GM21367 (cell line): ENCODE results near the gene WDR26.
"Not testable (repeated sequence)": the region's sequence is repeated elsewhere in the genome, so short reads cannot be mapped to it uniquely, and the experiment has no call there.

Experiments used
- ATAC-seq: cut with Tn5 transposase; IDR thresholded peaks from one replicate; pipeline ENCODE4 v1.9.1; 2021; ENCODE audit not compliant: unreplicated experiment

The WDR26 gene

DNA sequence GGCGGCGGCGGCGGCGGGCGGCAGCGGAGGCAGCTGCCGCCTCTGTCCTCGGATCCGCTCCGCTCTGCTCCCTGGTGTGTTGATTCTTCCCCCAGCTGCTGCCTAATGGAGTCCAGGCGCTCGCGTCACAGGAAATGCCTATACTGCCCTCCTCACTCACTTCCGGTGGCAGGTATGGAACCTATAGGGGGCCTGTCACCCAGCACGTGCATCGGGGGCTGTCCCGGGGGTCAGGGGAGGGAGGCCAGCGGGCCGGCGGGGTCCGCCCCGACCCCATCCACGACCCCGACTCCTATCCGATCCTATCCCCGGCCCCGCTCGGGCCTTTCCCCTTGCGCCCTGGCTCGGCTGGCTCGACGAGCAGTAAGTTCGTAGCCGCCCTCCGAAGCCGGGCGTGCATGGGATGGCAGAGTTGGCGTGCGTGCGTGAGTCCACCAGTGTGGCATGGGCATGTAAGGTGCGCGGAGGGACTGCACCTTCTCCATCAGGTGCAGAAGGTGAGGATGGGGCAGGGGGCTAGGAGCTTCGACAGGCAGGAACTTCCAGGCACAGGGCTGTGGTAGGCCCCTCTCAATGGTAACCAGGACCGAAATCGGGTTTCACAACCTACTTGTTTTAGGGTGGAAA, at the start of gene WDR26:
Gene WDR26 (minus strand): TSS at position 107 of the 627 bp plus-strand sequence.
- ATAC-seq, result peak; percentile 87

- ATAC-seq, result not testable (repeated sequence)
These were observed 48.6 kb upstream of the WDR26 start for GRCh38 chr1:224483206-224483605.

GRCh38 chr1:224482619-224483018, 48.0 kb upstream of the WDR26 start:
- ATAC-seq, result no peak

- ATAC-seq, result no peak
These were observed 47.0 kb upstream of the WDR26 start for GRCh38 chr1:224481601-224482000.

DNA sequence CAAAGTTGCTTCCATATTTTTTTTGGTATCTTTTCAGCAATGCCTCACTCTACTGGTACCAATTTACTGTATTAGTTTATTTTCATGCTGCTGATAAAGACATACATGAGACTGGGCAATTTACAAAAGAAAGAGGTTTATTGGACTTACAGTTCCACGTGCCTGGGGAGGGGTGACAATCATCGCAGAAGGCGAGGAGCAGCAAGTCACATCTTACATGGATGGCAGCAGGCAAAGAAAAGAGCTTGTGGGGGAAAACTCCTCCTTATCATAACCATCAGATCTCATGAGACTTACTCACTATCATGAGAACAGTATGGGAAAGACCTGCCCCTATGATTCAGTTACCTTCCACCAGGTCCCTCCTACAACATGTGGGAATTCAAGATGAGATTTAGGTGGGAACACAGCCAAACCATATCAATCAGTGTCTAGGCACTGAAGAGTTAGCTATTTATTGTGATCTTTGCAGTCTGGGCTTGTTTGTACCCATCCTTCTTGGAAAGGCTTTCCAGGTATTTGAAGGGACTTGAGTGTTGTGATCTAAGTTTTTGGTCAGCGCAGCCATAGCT, 46.4 kb upstream of the WDR26 start:
- not testable (repeated sequence) for ATAC-seq

- not testable (repeated sequence) for ATAC-seq
These were observed 45.6 kb upstream of the WDR26 start for GRCh38 chr1:224480200-224480599.

- ATAC-seq, result no peak
These were observed 38.2 kb upstream of the WDR26 start for GRCh38 chr1:224472806-224473205.

DNA sequence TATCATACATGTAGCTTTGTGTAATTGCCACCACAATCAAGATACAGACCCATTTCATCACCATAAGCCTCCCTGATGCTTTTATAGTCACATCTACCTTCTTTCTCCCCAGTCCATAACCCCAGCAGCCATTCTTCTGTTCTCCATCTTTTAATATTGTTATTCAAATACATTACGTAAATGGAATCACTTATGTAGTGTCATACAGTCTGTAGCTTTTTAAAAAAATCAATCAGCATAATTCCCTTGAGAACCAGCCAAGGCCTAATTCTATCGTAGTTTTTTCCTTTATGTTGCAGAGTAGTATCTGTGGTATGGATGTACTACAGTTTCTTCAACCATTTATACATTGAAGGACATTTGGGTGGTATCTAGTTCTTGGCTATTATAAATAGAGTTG, 31.6 kb upstream of the WDR26 start:
- ATAC-seq, result no peak

DNA sequence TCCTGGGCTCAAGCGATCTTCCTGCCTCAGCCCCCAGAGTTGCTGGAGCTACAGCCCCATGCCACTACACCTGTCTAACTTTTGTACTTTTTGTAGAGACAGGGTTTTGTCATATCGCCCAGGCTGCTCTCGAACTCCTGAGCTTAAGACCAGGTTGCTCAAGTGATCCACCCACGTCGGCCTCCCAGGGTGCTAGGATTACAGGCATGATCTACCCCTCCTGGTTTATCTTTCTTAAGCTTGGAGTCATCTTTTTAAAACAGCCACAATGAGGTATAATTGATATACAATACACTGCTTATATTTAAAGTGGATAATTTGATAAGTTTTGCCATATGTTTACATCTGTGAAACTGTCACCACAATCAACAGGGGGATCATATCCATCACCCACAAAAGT, 25.4 kb upstream of the WDR26 start:
- no peak for ATAC-seq

- no peak for ATAC-seq
These were observed 24.4 kb upstream of the WDR26 start for GRCh38 chr1:224458996-224459395.

DNA sequence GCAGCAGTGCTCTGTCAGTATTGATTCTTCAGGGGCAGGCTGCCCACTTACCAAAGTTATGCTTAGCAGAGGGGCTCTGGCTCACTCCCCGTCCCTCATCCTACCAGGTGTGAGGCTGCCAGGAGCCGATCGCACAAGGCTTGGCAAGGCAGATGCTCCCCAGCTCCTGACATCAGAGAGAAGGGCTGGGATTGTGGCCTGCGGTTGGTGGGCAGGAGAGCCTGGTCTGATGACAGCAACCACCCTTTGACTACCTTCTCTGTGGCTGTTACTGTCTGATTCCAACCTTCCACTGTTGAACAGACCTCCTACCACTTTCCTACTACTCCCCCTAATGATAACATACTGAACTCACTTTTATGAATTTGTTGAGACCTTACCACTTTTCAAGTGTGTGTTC, 23.7 kb upstream of the WDR26 start:
- ATAC-seq, result no peak

GRCh38 chr1:224457782-224458144, 23.2 kb upstream of the WDR26 start:
- no peak for ATAC-seq

GRCh38 chr1:224456637-224456953, 22.0 kb upstream of the WDR26 start:
- ATAC-seq, result no peak

GRCh38 chr1:224454402-224455055, 19.9 kb upstream of the WDR26 start:
- no peak for ATAC-seq

DNA sequence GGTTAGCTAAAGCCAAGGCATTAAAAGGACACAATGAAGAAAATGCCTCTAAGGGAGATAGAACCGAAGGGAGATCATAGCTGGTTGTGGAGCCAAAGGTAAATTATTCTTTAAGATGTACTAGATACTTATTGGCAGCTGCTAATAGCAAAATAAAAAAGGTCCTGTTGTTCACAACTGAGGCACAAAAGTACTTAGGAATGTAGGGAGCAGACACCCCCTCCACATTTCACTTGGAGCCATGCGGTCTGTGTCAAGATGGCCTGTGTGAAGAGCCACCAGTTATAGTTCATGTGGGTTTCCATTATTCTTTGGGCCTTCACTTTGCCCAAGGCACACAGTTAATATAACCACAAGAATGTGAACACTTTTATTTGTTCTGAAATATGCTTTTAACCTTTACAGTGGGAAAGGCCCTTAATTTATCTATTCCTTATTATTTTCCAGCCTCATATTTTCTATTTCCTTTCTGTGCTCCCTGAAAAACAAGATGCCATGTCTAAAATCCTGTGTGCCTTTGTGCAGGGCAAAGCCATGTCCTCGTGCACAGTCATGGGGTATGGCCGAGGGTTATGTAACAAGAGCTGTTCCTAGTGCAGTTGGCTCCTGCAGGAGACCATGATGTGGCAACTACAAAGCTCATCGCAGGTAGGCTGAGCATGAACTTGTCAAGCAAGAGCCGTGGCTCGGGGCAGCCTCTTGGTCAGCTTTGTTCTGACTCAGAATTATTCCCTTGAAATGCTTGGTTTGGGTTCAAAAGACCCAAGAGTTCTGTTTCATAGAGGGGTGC, 16.2 kb upstream of the WDR26 start:
- ATAC-seq, result no peak

DNA sequence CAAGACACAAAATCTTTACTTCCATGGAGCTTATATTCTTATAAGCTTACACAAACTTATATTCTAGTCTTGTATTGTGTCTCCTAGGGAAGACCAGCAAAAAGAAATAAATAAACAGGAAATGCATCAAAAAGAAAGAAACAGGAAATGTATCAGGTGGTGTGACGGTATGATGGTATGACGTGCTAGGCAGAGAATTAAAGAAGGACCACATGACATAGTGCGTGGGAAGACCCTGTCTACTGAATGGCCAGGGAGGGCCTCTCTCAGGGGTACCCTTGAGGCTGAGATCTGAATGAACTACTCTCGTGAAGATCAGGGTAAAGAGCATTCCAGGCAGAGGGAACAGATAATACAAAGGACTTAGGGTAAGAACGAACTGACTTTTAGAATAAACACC, 15.6 kb upstream of the WDR26 start:
- ATAC-seq, result no peak

- ATAC-seq, result no peak
These were observed 13.9 kb upstream of the WDR26 start for GRCh38 chr1:224448453-224449017.

GRCh38 chr1:224447971-224448370, 13.4 kb upstream of the WDR26 start:
- no peak for ATAC-seq

GRCh38 chr1:224447251-224447650, 12.7 kb upstream of the WDR26 start:
- ATAC-seq, result no peak

DNA sequence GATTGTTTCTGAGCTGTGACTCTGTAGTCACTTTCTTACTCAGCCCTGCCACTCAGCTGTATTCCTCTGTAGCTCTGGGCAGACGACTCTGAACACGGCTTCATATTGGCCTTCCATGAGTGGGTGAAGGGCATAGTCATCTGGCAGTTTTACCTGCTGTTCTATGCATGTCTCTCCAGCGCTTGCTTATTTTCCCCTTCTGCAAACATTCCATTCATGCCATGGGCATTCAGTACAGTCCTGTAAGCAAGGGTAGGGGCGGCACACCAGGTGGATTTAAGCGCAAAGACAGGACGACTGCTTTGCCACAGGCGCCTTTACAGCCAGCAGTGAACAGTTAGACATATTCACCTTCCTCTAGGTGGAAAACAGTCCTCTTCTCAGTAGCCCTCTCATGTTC, 4.4 kb upstream of the WDR26 start:
- ATAC-seq, result no peak

GRCh38 chr1:224435999-224436398, 1.4 kb upstream of the WDR26 start:
- ATAC-seq, result no peak

DNA sequence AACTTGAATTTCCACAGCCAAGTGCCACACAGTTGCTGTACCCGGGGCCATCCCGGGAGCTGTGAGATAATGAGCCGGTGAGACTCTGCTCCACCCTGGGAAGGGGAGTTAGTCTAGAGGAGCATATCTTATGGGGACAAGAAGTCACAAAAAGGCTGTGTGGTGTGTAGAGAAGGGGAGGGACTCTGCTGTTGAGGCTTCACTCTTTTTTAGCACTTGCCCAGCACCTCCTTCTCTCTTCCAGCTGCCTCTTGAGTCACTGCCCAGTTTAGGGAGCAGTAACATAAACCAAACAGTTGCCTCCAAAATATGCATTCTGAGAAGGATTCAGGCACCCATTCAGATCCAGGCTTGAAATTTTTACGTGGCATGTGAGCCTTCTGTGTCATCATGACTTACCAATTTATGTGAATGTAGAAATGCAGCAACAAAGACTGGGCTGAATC, 744 bp upstream of the WDR26 start:
- peak; percentile 9 for ATAC-seq
